ENCODE results near the gene NFAT5.

DNA sequence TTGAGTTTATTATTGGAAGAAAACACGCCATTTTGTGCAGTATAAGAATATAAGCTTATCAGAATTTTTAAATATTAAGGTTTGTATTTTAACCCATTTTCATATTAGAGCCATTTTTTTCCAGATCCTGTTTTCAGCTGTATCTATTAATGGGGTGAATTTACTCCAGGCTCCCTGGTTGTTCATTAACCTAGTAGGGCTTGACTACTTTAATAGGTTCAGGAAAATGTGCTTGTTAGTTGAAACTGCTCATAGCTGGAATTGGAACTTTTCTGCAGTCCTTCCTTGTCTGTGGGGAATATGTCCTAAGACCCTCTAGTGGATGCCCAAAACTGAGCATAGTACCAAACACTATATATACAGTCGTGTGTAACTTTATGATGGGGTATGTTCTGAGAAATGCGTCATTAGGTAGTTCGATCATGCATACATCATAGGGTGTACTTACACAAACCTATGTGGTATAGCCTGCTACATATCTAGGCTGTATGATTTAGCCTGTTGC lies 28.0 kb downstream of the NFAT5 start:
- TF ChIP-seq, protein P1, sequence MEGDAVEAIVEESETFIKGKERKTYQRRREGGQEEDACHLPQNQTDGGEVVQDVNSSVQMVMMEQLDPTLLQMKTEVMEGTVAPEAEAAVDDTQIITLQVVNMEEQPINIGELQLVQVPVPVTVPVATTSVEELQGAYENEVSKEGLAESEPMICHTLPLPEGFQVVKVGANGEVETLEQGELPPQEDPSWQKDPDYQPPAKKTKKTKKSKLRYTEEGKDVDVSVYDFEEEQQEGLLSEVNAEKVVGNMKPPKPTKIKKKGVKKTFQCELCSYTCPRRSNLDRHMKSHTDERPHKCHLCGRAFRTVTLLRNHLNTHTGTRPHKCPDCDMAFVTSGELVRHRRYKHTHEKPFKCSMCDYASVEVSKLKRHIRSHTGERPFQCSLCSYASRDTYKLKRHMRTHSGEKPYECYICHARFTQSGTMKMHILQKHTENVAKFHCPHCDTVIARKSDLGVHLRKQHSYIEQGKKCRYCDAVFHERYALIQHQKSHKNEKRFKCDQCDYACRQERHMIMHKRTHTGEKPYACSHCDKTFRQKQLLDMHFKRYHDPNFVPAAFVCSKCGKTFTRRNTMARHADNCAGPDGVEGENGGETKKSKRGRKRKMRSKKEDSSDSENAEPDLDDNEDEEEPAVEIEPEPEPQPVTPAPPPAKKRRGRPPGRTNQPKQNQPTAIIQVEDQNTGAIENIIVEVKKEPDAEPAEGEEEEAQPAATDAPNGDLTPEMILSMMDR (IDR thresholded peaks at IDR 0.05), result no peak
- TF ChIP-seq EZH2 (IDR thresholded peaks at IDR 0.05) (no peak), EZH2phosphoT487 (IDR thresholded peaks at IDR 0.05) (no peak)

All from neural progenitor cell (in vitro differentiated cells).